GM18951 (cell line): Measurements from ENCODE around the gene ZNF277.
"Not testable (repeated sequence)": the region's sequence is repeated elsewhere in the genome, so short reads cannot be mapped to it uniquely, and the experiment has no call there.

ENCODE experiments used
- POLR2A ChIP-seq: IDR thresholded peaks from 4 replicates; pipeline ENCODE4 v1.6.1; 2011; ENCODE audit warnings: mild to moderate bottlenecking; ENCODE audit not compliant: insufficient read length, insufficient read depth; ENCODE audit errors: extremely low read depth
- in situ Hi-C: fragments of 300-500 bp; cut with MboI; formaldehyde crosslinking; loops from one replicate; pipeline ENCODE4 v1.12.0; 2022; ENCODE audit warnings: low sequenced_read_pairs, mixed read lengths, inconsistent platforms; ENCODE audit not compliant: unreplicated experiment

Gene ZNF277

DNA sequence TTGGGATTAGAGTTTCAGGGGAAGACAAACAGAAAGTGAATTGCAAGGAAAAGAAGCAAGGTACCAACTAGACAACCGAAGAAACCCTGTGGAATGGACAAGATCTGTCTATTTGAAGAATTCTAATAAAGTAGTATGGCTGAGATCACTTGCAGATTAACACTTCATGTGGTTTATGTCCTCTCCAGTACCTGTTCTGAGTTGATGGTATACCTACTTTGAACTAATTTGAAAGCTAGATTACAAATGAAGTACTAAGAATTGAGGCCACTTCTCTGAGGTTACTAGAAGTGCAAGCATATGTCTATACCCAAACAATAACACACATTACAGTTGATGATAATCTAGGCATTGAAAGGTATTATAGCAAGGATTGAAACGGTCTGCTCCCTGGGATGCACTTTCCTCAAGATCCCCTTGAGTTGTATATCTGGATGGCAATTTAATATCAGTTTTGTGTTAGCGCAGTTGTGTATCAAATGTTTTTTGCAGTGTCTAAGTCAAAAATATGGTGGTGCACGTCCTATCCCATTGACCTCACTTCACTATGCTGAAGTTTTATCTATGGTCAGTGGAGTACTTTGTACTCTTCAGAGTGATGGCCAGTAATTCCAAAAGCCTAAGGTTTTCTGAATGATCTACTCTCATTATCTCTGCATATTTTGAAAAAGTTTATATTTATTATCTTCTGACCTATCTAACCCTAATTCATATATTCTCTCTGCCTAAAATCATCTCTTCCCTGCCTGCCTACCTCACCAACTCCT lies 25.9 kb downstream of the ZNF277 start:
- no peak for TF ChIP-seq POLR2A
- in situ Hi-C loops: no loop called here

DNA sequence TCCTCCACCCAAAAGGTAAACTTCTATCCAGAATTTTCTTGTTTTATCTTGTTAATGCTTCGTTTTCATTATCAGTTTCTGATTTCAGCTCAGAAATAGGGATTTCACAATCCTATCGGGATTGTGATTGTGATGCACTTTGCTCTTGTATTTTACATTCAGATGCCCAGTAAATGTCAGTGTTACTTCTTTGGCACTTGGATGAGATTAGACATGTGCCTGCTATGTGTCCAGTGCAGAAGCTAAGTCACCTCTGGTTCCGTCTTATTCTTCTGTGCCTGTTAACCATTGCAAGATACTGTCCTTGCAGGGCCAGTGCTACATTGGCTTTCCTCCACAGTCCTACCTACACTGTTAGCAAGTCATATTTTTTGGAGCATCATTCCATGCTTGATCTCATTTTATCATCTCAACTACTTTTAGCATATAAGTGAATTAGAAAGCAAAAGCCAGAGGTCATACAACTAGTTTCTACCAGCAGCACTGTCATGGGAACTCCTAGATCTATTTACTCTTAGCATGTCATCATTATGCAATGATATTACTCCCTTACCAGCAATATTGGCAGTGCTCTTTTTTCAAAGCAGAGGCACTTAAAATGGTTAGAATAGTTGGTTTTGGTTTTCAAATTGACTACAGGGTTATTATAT lies 26.7 kb downstream of the ZNF277 start:
- TF ChIP-seq POLR2A: no peak
- in situ Hi-C loops: no loop called here

DNA sequence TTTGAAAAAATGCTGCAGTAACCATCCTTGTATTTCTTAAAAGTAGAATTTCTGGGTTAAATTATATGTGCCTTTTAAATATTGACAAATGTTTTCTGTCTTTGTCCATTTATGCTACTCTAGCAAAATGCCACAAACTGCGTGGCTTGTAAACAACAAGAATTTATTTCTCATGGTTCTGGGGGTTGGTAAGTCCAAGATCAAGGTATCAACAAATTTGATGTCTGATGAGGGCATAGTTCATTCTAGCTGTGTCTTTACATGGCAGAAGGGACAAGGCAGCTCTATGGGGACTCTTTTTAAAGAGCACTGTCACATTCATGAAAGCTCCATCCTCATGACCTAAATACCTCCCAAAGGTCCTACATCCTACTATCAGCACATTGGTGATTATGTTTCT lies 27.7 kb downstream of the ZNF277 start:
- TF ChIP-seq POLR2A: no peak
- in situ Hi-C loops: no loop called here

DNA sequence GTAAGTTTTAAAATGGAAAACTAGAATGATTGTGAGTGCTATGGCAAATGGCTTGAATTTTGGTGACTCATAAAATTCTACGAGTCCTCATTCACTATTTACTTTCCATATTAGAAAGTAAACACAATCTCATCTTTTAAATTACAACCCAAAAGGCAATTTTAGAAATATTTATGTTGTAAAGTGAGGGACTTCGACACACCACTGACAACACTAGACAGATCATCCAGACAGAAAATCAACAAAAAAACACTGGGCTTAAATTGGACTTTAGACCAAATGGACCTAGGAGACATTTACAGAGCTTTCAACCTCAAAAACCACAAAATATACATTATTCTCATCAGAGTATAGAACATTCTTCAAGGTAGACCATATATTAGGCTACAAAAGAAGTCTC lies 30.1 kb downstream of the ZNF277 start:
- in situ Hi-C loops: no loop called here
- TF ChIP-seq POLR2A: no peak

DNA sequence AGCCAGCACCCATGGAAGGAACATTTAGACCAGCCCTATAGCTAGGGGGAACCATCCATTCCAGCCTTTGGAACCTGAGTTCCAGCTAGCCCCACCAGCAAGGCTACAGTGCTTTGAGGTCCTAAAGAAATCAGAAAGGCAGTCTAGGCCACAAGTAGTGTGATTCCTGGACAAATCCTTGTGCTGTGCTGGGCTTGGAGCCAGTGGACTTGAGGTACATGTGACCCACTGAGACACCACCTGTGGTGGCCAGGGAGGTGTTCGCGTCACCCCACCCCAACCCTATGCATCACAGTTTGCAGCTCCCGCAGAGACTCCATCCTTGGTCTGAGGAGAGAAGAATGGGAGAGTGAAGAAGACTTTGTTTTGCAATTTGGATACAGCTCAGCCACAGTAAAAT lies 31.8 kb downstream of the ZNF277 start:
- no peak for TF ChIP-seq POLR2A
- in situ Hi-C loops: no loop called here

DNA sequence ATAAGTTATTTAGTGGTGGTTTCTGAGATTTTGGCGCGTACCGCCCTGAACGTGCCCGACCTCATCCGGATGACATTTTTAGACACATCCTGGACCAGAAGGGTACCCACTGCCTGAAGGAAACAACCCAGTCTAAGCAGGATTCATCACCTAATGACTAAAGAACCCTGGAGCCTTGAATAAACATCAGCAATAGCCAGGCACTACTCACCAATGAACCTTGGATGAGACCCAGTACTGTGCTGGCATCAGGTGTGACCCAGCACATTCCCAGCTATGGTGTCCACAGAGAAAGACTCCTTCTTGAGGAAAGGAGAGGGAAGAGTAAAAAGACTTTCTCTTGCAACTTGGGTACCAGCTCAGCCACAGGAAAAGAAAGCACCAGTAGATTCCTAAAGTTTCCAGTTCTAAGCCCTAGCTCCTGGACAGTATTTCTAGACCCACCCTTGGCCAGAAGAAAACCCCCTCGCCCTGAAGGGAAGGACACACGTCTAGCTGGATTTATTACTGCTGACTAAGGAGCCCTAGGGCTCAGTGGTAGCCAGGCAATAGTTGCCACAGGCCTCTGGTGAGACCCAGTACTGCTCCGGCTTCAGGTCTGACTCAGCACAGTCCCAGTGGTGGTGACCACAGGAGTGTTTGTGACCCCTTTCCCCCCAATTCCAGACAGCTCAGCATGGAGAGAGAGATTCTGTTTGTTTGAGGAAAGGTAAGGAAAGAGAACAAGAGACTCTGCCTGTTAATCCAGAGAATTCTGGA lies 32.5 kb downstream of the ZNF277 start:
- TF ChIP-seq POLR2A: no peak
- in situ Hi-C loops: no loop called here

DNA sequence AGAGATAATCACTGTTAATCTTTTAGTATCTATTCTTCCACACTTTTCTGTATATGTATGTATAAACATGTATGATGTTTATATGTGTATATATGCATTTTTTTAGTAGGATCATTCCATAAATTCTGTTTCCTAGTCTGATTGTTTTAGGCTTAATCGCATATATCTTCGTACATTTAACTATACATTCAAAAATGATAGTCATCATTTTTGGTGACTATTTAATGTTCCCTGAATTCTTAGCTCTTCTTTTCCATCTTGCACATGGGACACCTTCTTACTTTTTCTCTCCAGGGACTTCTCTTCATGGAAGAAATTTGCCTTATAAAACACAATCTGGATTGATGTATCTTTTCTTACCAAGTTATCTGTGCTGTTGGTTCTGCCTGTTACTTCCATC lies 42.1 kb downstream of the ZNF277 start:
- in situ Hi-C loops: no loop called here
- TF ChIP-seq POLR2A: no peak

DNA sequence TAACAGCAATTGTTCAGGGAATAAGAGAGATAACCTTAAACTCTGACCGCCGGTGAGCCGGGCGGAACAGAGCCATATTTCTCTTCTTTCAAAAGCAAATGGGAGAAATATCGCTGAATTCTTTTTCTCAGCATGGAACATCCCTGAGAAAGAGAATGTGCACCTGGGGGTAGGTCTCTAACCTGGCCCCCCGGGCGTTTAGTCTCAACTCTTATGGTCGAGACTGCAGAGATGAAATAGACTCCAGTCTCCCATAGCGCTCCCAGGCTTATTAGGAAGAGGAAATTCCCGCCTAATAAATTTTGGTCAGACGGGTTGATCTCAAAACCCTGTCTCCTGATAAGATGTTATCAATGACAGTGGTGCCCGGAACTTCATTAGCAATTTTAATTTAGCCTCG lies 43.5 kb downstream of the ZNF277 start:
- in situ Hi-C loops: not testable (repeated sequence)

DNA sequence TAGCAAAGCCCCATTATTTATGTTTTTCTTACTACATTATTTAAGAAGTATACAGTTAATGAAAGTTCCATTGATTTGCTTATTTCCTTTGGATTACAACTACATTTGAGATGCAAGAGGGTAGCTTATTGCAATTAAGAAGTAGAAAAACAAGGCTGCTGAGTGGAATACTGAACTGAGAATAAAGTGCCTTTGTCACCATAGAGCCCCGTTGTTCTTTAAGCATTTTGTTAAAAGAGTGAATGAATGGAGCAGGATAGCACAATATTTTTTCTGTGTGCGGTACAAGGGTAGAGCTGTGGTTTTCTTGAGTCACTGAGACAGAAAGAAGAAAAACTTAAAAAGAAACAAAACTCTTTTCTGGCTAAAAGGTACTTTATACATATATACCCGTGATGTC lies 45.6 kb downstream of the ZNF277 start:
- no peak for TF ChIP-seq POLR2A
- in situ Hi-C loops: no loop called here

DNA sequence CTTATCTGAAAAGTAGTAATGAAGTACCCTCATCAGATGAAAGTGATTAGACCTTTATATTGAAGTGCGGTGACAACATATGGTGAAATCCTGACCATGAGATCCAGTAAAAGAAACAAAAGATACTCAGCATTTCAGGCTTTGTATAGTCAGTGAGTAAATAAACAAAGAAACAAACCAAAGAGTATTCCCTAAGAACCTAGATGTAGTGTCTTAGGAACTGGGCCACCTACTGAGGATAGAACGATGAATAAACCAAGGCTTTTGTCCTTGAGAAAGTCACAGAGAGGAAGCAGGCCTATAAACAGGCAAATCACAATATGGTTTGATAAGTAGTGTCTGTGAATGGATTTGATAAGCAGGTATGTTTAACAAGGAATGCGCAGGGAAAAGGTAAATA lies 46.2 kb downstream of the ZNF277 start:
- no peak for TF ChIP-seq POLR2A
- in situ Hi-C loops: no loop called here

DNA sequence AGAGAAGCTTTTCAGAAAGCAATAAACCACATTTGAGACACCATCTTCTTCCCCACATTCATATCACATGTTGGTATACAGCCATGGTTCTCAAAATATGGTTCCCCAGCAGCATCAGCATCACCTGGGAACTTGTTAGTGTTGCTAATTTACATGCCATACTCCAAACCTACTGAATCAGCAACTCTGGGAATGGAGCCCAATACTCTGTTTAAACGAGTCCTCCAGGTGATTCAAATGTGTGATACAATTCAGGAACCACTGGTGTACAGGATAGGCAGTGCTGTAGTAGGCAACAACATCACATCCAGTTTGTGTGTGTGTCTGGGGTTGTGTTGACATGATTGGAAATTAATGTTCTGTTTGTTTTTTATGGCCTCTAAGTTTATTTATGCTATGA lies 47.7 kb downstream of the ZNF277 start:
- no peak for TF ChIP-seq POLR2A
- in situ Hi-C loops: no loop called here

DNA sequence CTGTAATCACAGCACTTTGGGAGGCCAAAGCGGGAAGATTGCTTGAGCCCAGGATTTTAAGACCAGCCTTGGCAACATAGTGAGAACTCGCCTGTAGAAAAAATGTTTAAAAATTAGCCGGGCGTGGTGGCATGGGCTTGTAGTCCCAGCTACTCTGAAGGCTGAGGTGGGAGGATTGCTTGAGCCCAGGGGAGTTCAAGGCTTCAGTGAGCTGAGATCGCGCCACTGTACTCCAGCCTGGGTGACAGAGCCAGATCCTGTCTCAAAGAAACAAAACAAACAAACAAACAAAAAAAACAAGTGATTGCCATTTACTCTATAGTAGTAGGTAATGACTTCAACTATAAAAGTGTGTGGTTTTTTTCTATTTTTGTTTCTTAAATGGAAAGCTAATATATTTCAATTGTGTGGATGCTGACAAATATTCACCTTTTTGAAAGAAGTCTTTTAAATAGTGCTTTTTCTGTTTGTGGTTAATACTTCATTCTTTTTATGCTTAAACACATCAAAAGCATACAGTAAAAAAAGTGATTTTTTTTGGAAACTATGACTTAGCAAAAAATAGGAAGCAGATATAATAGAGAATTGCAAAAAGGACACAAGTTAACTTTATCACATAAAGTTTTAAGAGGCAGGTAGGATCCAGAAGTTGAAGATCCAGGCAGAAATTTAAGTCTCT lies 48.4 kb downstream of the ZNF277 start:
- in situ Hi-C loops: no loop called here
- TF ChIP-seq POLR2A: no peak

DNA sequence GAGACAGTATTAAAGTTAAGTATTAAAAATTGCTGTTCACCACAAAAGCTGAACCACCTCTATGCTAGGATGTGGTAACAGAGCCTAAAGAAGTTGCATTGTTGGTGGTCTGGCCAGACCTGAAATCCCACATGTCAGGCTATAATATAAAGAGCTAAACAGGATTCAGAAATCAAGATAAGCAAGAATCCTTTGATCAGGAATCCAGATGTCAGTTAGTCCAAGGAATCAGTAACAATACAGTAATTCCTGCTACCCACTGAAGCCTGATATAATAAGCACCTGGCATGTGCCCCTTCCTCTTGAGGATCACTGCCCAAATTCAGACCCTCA lies 48.9 kb downstream of the ZNF277 start:
- TF ChIP-seq POLR2A: no peak
- in situ Hi-C loops: no loop called here

DNA sequence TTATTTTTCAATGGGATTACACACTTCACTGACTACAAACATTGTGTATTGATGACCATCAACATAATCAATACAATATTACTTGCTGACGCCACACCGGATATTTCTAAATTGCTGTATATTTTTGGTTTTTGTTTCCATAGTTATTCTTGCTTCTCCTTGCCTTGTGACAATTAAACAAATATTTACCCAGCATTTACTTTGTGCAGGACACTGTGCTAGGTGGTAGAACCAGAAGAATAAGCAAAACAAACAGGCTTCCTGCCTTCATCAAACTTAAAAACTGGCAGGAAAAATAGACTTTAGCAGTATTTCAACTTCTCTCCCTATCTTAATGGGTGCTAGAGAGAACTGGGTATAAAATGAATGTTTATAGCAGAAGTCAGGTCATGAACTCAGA lies 50.6 kb downstream of the ZNF277 start:
- in situ Hi-C loops: no loop called here
- TF ChIP-seq POLR2A: no peak

DNA sequence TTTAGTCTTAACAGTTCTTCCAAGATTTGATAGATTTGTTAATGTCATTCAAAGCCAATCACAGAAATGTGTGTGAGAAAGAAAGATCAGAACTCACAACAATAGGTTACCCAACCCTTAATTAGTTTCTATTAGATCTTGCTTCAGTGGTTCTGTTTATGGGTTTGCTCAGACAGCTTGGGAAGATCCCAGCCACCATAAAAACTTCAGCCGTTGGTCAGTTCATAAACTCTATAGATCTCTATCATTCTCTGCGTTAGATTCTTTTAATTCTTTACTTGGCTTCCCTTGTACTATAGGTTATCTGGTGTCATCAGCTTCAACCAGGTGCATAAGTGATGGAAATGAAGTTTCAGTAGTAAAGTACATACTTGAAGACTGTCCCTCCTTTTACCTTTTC lies 54.4 kb downstream of the ZNF277 start:
- in situ Hi-C loops: no loop called here
- TF ChIP-seq POLR2A: no peak
